Measurements from ENCODE around the gene CFAP53. TPM values are rescaled to one million over a fixed set of nuclear protein-coding genes. Genes with fewer than 3 reads are reported as not detected.

CFAP53 gene
- total and polyA plus RNA-seq, 7 donors, result 0.37 to 1.6 (median 0.54) TPM

DNA sequence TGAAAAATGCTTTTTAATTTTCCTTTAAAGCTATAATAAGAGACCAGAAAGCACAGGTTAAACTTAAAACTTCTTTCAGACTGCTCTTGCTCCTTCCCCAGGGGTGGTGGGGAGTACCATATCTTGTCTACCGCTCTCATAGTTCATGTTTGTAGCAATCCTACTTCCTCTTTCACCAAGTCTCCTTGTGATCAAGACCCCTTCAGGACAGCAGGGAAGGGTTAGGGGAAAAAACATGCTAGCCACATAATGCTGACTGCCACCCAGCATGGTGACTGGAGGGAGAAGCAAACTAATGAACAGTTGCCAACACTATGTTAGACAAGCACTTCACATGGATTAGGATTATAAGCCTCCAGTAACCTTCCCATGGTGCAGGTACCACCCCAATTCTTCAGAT is 79.9 kb downstream of the CFAP53 start:
- TF ChIP-seq, protein P1, sequence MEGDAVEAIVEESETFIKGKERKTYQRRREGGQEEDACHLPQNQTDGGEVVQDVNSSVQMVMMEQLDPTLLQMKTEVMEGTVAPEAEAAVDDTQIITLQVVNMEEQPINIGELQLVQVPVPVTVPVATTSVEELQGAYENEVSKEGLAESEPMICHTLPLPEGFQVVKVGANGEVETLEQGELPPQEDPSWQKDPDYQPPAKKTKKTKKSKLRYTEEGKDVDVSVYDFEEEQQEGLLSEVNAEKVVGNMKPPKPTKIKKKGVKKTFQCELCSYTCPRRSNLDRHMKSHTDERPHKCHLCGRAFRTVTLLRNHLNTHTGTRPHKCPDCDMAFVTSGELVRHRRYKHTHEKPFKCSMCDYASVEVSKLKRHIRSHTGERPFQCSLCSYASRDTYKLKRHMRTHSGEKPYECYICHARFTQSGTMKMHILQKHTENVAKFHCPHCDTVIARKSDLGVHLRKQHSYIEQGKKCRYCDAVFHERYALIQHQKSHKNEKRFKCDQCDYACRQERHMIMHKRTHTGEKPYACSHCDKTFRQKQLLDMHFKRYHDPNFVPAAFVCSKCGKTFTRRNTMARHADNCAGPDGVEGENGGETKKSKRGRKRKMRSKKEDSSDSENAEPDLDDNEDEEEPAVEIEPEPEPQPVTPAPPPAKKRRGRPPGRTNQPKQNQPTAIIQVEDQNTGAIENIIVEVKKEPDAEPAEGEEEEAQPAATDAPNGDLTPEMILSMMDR (IDR thresholded peaks at IDR 0.05), result no peak
- Histone ChIP-seq H3K4me3 (no peak overlapping the region), H3K4me1 (no peaks in the 10 kb centered on the region), H3K27ac (no peak overlapping the region), H3K9me3 (no peaks in the 10 kb centered on the region), H3K36me3 (ENCODE audit: insufficient read depth in 1 of 2, low read depth in 1 of 2) (no peaks in the 10 kb centered on the region), H3K27me3 (ENCODE audit: insufficient read depth in 3 of 3, low read length in 2 of 3) (peaks cover 0 to 52% (median 0%) of the 10 kb centered on the region in 3 donors)
- DNase-seq (no peak), ATAC-seq (no peak)
- intact Hi-C loops (cut with DNase I), result no loop called here
- WGBS, 3 donors, result 87 to 90% (median 89%) methylated on average over 1 of the region's 1 CpG

DNA sequence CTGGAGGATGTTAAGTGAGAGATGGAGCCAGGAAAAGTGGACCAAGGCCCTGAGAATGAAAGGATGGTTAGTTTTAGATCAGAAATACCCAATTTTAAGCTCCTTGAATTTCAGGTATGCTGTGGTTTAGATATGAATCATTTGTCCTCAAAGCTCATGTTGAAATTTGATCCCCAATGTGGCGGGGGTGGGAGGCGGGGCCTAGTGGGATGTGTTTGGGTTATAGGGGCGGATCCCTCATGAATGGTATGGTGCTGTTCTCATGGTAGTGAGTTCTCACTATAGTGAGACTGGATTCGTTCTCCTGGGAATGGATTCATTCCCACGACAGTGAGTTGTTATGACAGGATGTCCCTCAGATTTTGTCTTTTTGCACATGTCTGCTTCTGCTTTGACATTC is 82.7 kb downstream of the CFAP53 start:
- intact Hi-C loops (cut with DNase I), result no loop called here
- ATAC-seq (no peak), DNase-seq (no peak)
- H3K4me1 ChIP-seq, result no peaks in the 10 kb centered on the region
- H3K27me3 ChIP-seq (ENCODE audit: insufficient read depth in 3 of 3, low read length in 2 of 3), result peaks cover 0 to 29% (median 0%) of the 10 kb centered on the region in 3 donors
- no peak overlapping the region for H3K4me3 ChIP-seq
- no peak overlapping the region for H3K27ac ChIP-seq
- H3K9me3 ChIP-seq, result no peaks in the 10 kb centered on the region
- H3K36me3 ChIP-seq (ENCODE audit: insufficient read depth in 1 of 2, low read depth in 1 of 2), result no peaks in the 10 kb centered on the region
- 68 to 80% (median 78%) methylated on average over 5 of the region's 5 CpGs for WGBS, 3 donors
- TF ChIP-seq, protein P1 (IDR thresholded peaks at IDR 0.05), result no peak

GRCh38 chr18:50182511-50182910 is 83.8 kb downstream of the CFAP53 start:
- H3K27ac ChIP-seq, result no peak overlapping the region
- no peaks in the 10 kb centered on the region for H3K36me3 ChIP-seq (ENCODE audit: insufficient read depth in 1 of 2, low read depth in 1 of 2)
- no peak overlapping the region for H3K4me3 ChIP-seq
- intact Hi-C loops (cut with DNase I), result no loop called here
- no peaks in the 10 kb centered on the region for H3K9me3 ChIP-seq
- peaks cover 0 to 21% (median 0%) of the 10 kb centered on the region in 3 donors for H3K27me3 ChIP-seq (ENCODE audit: insufficient read depth in 3 of 3, low read length in 2 of 3)
- WGBS, 3 donors, result 54 to 60% (median 56%) methylated on average over 1 of the region's 1 CpG
- no peak for ATAC-seq
- no peaks in the 10 kb centered on the region for H3K4me1 ChIP-seq
- TF ChIP-seq, protein P1 (IDR thresholded peaks at IDR 0.05), result no peak
- no peak for DNase-seq

DNA sequence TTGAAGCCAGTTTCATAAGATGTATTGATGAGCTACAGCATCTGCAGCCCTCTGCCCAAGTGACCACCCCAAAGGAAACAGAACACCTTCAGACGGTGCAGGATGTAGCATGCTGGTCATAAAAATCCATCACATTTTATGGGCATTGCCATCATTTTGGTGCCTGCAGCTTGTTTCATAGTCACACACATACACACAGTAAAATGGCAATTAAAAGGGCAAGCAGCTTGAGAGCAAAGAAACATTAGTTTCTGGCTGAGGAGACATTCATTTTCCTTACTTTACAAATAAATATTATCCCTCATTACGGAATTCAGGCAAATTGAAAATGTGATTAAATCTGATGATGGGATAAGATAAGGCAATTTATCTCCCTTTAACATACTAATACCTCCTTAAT is 84.7 kb downstream of the CFAP53 start:
- ATAC-seq, result no peak
- TF ChIP-seq, protein P1 (IDR thresholded peaks at IDR 0.05), result no peak
- Histone ChIP-seq H3K36me3 (ENCODE audit: insufficient read depth in 1 of 2, low read depth in 1 of 2) (no peaks in the 10 kb centered on the region), H3K27me3 (ENCODE audit: insufficient read depth in 3 of 3, low read length in 2 of 3) (peaks cover 0 to 18% (median 0%) of the 10 kb centered on the region in 3 donors), H3K4me1 (no peaks in the 10 kb centered on the region), H3K27ac (no peak overlapping the region), H3K9me3 (no peaks in the 10 kb centered on the region), H3K4me3 (no peak overlapping the region)
- no peak for DNase-seq
- intact Hi-C loops (cut with DNase I), result no loop called here
- WGBS, 3 donors, result 48 to 80% (median 60%) methylated on average over 2 of the region's 2 CpGs

DNA sequence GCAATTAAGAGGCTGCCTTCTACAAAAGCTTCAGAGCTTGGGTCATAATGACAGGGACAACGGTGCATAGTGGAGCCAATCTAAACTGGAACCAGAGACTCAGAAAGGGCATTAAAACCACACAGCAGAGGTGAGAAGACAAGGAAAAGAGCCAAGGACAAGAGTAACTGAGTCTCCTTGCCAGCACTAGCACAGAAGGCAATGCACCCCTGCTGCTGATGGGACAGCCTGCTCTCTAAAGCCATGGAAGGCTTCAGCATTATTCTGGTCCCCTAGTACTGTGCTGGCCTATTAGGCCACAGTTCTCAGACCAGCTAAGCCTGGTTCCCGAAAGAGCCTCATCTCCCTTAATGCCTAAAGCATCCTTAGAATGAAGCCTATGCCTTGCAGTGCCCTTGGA is 86.8 kb downstream of the CFAP53 start:
- TF ChIP-seq, protein P1 (IDR thresholded peaks at IDR 0.05), result no peak
- ATAC-seq, result no peak
- no peaks in the 10 kb centered on the region for H3K36me3 ChIP-seq (ENCODE audit: insufficient read depth in 1 of 2, low read depth in 1 of 2)
- H3K27ac ChIP-seq, result no peak overlapping the region
- WGBS, 3 donors, result 82 to 86% (median 83%) methylated on average over 2 of the region's 2 CpGs
- no peaks in the 10 kb centered on the region for H3K4me1 ChIP-seq
- no peak for DNase-seq
- no peak overlapping the region for H3K4me3 ChIP-seq
- intact Hi-C loops (cut with DNase I), result loop anchor here in 1 of 2 donors (10.0 kb wide), 1 partner anchor 65 kb away; no protein-coding TSS in a partner anchor
- H3K9me3 ChIP-seq, result no peaks in the 10 kb centered on the region
- H3K27me3 ChIP-seq (ENCODE audit: insufficient read depth in 3 of 3, low read length in 2 of 3), result peaks cover 0 to 12% (median 0%) of the 10 kb centered on the region in 3 donors

Data from psoas muscle (tissue), 8 donors.